Bronchial smooth muscle cell (primary cell): ENCODE measurements around the gene SPEM2. TPM values are rescaled to one million over a fixed set of nuclear protein-coding genes. Genes with fewer than 3 reads are reported as not detected.

Experiments
- total RNA-seq: library from RNA; depleted of rRNA; stranded (reverse); fragments of >200 nt; gene quantifications from 2 replicates; pipeline ENCODE4 v1.2.1, GENCODE V29; 2014

SPEM2 gene
- not detected in 2 replicates for total RNA-seq

GRCh38 chr17:7425316-7425715 lies at the start of gene SPEM2:
Gene SPEM2 (plus strand): TSS chr17:7425616. CDS start chr17:7425689, 73 bp downstream.

DNA sequence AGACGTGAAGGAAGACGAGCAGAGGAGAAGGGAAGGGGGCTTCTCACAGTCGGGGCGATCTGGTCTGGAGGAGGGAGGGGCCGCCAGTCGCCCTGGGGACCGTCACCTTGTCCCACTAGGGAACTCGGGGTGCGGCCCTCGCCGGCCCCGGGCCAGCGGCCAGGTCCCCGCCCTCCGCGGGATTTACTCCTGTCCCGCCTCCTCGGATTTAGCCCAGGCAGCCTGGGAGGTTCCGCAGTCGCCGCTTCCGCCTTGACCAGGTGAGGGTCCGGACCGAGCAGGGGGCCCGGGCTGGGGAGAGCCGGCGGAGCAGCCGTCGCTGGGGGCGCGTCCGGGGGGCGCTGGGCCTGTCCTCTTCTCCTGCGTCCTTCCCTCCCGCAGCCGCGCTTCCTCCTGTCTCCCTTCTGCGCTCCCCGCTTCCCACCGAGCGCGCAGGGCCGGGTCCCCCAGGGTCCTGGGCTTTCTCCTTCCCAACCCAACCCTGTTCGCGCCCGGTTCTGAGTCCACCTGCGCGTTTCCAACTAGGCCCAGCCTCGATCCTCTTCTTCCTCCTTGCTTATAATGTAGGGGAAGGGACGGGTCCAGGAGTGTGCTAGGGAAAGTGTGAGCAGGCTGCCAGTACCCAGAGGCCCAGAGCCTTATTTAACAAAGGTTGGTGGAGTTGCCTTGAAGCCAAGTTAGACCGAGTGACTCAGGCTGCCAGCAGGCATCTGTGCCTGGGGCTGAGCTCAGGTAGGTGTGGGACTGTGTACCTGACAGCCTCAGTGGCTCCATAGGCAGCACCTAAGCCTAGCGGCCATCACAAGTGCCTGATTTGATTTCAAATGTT lies 44.3 kb upstream of the SPEM2 start, which contains the start of gene TNK1:
TNK1 (plus strand) TSS at position 235 of the 829 bp plus-strand sequence. CDS start 1,838 bp downstream, outside the sequence.

GRCh38 chr17:7394452-7395191 lies 30.8 kb upstream of the SPEM2 start, which contains the start of gene PLSCR3:
Gene PLSCR3 (minus strand): TSS chr17:7394525. CDS start chr17:7394110, 415 bp downstream.

GRCh38 chr17:7403977-7404736 lies 21.3 kb upstream of the SPEM2 start, which contains the start of gene TMEM256:
Gene TMEM256 (minus strand): TSS chr17:7404097. CDS start chr17:7404084, 13 bp downstream.

GRCh38 chr17:7407485-7408251 lies 17.7 kb upstream of the SPEM2 start, which contains the start of gene NLGN2:
Gene NLGN2 (plus strand): TSS chr17:7407845. CDS start chr17:7408256, 411 bp downstream.

GRCh38 chr17:7419819-7420610 lies 5.4 kb upstream of the SPEM2 start, which contains the start of gene SPEM1:
Gene SPEM1 (plus strand): TSS chr17:7420324. CDS start chr17:7420385, 61 bp downstream.

DNA sequence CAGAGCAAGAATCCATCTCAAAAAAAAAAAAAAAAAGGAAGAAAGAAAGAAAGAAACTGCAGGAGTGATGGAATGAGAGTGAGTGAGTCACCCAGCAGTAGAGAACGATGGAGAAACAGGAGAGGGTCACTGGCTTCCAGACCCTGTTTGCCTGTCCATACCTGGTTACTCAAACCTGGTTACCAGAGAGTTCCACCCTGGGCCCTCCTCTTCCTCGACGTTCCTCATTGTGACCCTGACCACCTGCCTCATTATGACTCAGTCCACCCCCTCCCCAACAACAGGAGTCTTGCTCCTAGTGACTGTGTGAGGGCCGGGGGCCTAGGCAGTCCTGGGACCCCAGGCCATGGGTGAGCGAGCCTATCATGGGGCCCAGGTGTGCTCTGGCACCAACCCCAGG lies 3.1 kb downstream of the SPEM2 start, which contains the start of gene SPEM3:
SPEM3 (plus strand) TSS at position 301 of the 400 bp plus-strand sequence; CDS start at position 347, 46 bp downstream.

GRCh38 chr17:7439462-7440112 lies 14.2 kb downstream of the SPEM2 start, which contains the start of gene FGF11:
Gene FGF11 (plus strand): TSS chr17:7439512. CDS start chr17:7439621, 109 bp downstream.

DNA sequence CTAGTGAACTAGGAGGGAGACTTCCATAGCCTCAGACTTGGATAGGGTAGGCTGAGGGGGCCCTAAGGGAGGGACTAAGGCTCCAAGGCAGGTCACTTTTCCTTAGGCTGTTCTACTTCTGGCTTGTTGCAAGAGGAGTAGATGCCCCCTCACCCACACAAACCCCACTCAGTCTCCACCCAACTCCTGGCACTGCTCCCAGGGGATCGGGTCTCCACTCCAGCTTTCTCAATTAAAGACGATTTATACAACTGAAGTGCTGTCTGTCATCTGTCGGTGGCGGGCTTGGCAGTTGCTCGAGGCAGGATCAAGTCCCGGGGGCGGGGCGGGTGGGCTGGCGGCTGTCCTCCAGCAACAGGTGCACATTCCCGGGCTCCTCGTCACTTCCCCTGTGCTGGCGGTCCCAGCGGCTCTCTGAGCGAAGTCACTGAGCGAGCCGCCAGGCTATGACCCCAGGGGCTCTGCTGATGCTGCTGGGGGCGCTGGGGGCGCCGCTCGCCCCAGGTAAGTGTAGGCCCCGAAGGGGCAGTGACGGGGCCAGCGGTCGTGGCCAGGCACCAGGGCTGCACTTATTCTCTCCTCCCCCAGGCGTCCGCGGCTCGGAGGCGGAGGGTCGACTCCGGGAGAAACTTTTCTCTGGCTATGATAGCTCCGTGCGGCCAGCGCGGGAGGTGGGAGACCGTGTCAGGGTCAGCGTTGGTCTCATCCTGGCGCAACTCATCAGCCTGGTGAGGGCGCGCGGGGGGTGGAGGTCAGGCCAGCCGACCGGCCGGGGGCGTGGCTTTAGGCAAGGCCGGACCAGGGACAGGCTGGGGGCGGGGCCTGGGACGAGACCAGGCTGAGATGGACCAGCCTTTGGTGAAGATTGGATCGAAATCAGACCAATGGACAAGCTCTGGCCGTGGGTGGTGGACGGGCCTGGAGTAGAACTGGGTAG lies 19.5 kb downstream of the SPEM2 start, which contains the start of gene CHRNB1:
CHRNB1 (plus strand) TSS at position 380 of the 937 bp plus-strand sequence; CDS start at position 447, 67 bp downstream.

Other genes starting within 250 kb of the SPEM2 start
- gene ASGR1, start 246.2 kb upstream of the SPEM2 start, total RNA-seq: 0.86 and 1.6 TPM in 2 replicates
- gene DLG4, start 205.8 kb upstream of the SPEM2 start, total RNA-seq: 14.3 and 16.3 TPM in 2 replicates
- gene ACADVL, start 205.7 kb upstream of the SPEM2 start, total RNA-seq: 233 and 286 TPM in 2 replicates
- gene DVL2, start 191.1 kb upstream of the SPEM2 start, total RNA-seq: 106 and 115 TPM in 2 replicates
- gene PHF23, start 186.2 kb upstream of the SPEM2 start, total RNA-seq: 29.5 and 39.6 TPM in 2 replicates
- gene GABARAP, start 183.2 kb upstream of the SPEM2 start, total RNA-seq: 192 and 205 TPM in 2 replicates
- 19.1 and 23.0 TPM in 2 replicates for gene CTDNEP1, start 173.9 kb upstream of the SPEM2 start, total RNA-seq
- 19.9 and 22.9 TPM in 2 replicates for gene ELP5, start 173.4 kb upstream of the SPEM2 start, total RNA-seq
- gene CLDN7, start 163.1 kb upstream of the SPEM2 start, total RNA-seq: 4.2 and 16.5 TPM in 2 replicates
- 0.09 and 0.16 TPM in 2 replicates for gene SLC2A4, start 143.9 kb upstream of the SPEM2 start, total RNA-seq
- gene YBX2, start 131.0 kb upstream of the SPEM2 start, total RNA-seq: 0.09 TPM in 1 of 2 replicates, not detected in the other
- gene EIF5A, start 118.0 kb upstream of the SPEM2 start, total RNA-seq: 435 and 499 TPM in 2 replicates
- 22.5 and 47.1 TPM in 2 replicates for gene GPS2, start 110.3 kb upstream of the SPEM2 start, total RNA-seq
- gene NEURL4, start 96.3 kb upstream of the SPEM2 start, total RNA-seq: 18.9 and 25.7 TPM in 2 replicates
- gene ACAP1, start 89.1 kb upstream of the SPEM2 start, total RNA-seq: 3.3 and 5.2 TPM in 2 replicates
- 4.6 and 5.4 TPM in 2 replicates for gene KCTD11, start 73.5 kb upstream of the SPEM2 start, total RNA-seq
- gene TMEM95, start 70.5 kb upstream of the SPEM2 start, total RNA-seq: not detected in 2 replicates
- gene TNK1, start 44.5 kb upstream of the SPEM2 start, total RNA-seq: 0.09 and 0.32 TPM in 2 replicates
- gene PLSCR3, start 31.1 kb upstream of the SPEM2 start, total RNA-seq: 15.5 and 15.9 TPM in 2 replicates
- 70.3 and 140 TPM in 2 replicates for gene TMEM256, start 21.5 kb upstream of the SPEM2 start, total RNA-seq
- 6.8 and 7.1 TPM in 2 replicates for gene NLGN2, start 17.8 kb upstream of the SPEM2 start, total RNA-seq
- 0.16 TPM in 1 of 2 replicates, not detected in the other for gene SPEM1, start 5.3 kb upstream of the SPEM2 start, total RNA-seq
- gene SPEM3, start 3.2 kb downstream of the SPEM2 start, total RNA-seq: not detected in 2 replicates
- gene TMEM102, start 9.8 kb downstream of the SPEM2 start, total RNA-seq: 0.60 and 2.4 TPM in 2 replicates
- 1.0 and 1.1 TPM in 2 replicates for gene FGF11, start 13.9 kb downstream of the SPEM2 start, total RNA-seq
- 8.8 and 10.1 TPM in 2 replicates for gene CHRNB1, start 19.4 kb downstream of the SPEM2 start, total RNA-seq
- 12.5 and 16.4 TPM in 2 replicates for gene ZBTB4, start 54.0 kb downstream of the SPEM2 start, total RNA-seq
- not detected in 2 replicates for gene SLC35G6, start 55.8 kb downstream of the SPEM2 start, total RNA-seq
- gene POLR2A, start 58.8 kb downstream of the SPEM2 start, total RNA-seq: 107 and 113 TPM in 2 replicates
- gene TNFSF12, start 123.4 kb downstream of the SPEM2 start, total RNA-seq: 7.3 and 9.1 TPM in 2 replicates
- gene TNFSF13, start 133.1 kb downstream of the SPEM2 start, total RNA-seq: 0.34 and 1.7 TPM in 2 replicates
- 51.1 and 54.5 TPM in 2 replicates for gene SENP3, start 136.3 kb downstream of the SPEM2 start, total RNA-seq
- gene CD68, start 154.0 kb downstream of the SPEM2 start, total RNA-seq: 21.0 and 27.6 TPM in 2 replicates
- 36.7 and 48.5 TPM in 2 replicates for gene MPDU1, start 158.2 kb downstream of the SPEM2 start, total RNA-seq
- 0.17 and 0.32 TPM in 2 replicates for gene SOX15, start 164.5 kb downstream of the SPEM2 start, total RNA-seq
- gene FXR2, start 189.3 kb downstream of the SPEM2 start, total RNA-seq: 31.5 and 35.0 TPM in 2 replicates
- 55.3 and 67.3 TPM in 2 replicates for gene SAT2, start 202.2 kb downstream of the SPEM2 start, total RNA-seq
- gene SHBG, start 204.5 kb downstream of the SPEM2 start, total RNA-seq: 0.26 and 0.47 TPM in 2 replicates
- not detected in 2 replicates for gene ATP1B2, start 225.3 kb downstream of the SPEM2 start, total RNA-seq